Measurements from ENCODE around the gene BCAS3.
"Not testable (repeated sequence)": the region's sequence is repeated elsewhere in the genome, so short reads cannot be mapped to it uniquely, and the experiment has no call there.

The BCAS3 gene

DNA sequence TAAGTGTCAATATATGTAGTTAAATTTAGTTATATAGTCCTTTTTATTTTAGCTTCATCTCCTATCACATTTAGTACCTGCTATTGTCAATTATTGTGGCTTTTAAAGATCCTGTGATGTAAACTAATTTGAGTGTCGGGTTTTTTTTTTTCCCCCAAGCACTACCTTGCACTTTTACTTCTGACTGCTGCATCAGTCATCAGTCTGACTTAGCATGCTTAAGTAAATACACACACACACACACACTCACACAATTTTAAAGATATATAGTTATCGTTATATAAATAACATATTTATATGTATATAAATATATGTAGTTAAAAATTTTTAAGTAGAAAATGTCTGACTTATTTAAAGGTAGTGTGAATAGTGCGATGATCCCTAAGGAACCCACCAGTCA is 127.2 kb downstream of the BCAS3 start:
- Histone ChIP-seq H4K8ac (ENCODE audit: low read length) (no peak overlapping the region), H2BK5ac (ENCODE audit: low read depth, low read length, poor library complexity, severe bottlenecking) (no peak overlapping the region), H3K79me1 (replicated peaks; ENCODE audit: low read length, poor library complexity, severe bottlenecking) (no peaks in the 10 kb centered on the region), H3K18ac (ENCODE audit: low read depth in 1 of 2, low read length in 2 of 2) (no peak overlapping the region), H3K27me3 (ENCODE audit: control insufficient read depth in 1 of 2, insufficient read depth in 1 of 2, low read length in 2 of 2) (no peaks in the 10 kb centered on the region), H3K4me1 (ENCODE audit: control insufficient read depth, insufficient read depth, low read depth, low read length) (no peaks in the 10 kb centered on the region), H2AFZ (ENCODE audit: low read depth, low read length) (no peak overlapping the region), H3K9me3 (ENCODE audit: control insufficient read depth, low read length) (no peaks in the 10 kb centered on the region), H3K14ac (ENCODE audit: low read length in 2 of 2) (no peak overlapping the region), H4K91ac (ENCODE audit: low read length) (no peak overlapping the region), H3K9ac (ENCODE audit: low read length) (no peak overlapping the region), H3K4me3 (ENCODE audit: insufficient read depth in 1 of 2, low read depth in 1 of 2, low read length in 2 of 2) (no peak overlapping the region), H2BK15ac (ENCODE audit: low read depth, poor library complexity, severe bottlenecking) (no peak overlapping the region), H3K23ac (ENCODE audit: low read length in 2 of 2) (no peak overlapping the region), H2BK120ac (ENCODE audit: low read depth, low read length) (no peak overlapping the region), H3K4me2 (ENCODE audit: low read length, poor library complexity, severe bottlenecking) (no peak overlapping the region), H3K36me3 (ENCODE audit: control insufficient read depth in 1 of 2, insufficient read depth in 2 of 2, low read depth in 1 of 2, low read length in 2 of 2) (no peaks in the 10 kb centered on the region), H2AK5ac (ENCODE audit: low read length, severe bottlenecking) (no peak overlapping the region), H2BK12ac (ENCODE audit: low read length in 2 of 2) (no peak overlapping the region), H3K27ac (ENCODE audit: low read length, poor library complexity, severe bottlenecking) (no peak overlapping the region), H3K4ac (ENCODE audit: low read depth in 1 of 2, low read length in 2 of 2) (no peak overlapping the region)
- WGBS = 100% methylated on average over 1 of the region's 3 CpGs
- DNase-seq = no peak

DNA sequence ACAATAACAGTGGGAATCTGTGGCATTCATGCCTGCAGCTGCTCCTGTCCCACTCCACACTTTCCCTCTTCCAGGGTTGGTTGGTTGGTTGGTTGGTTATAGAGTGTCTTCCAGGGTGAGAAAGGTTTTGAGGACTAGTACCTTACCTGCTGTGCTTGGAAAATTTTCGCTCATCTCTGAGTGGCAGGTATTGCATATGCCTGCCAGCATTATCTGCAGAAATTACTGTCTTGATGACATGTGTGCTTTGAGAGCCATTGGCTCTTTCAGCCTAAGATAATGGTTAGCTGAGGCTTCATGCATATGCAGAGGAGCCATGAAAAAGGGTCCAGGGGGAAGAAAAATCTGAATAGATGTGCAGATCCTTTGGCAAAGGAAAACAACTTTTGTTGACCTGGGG is 131.8 kb downstream of the BCAS3 start:
- Histone ChIP-seq H3K79me1 (replicated peaks; ENCODE audit: low read length, poor library complexity, severe bottlenecking) (peaks cover 2% of the 10 kb centered on the region), H3K18ac (ENCODE audit: low read depth in 1 of 2, low read length in 2 of 2) (no peak overlapping the region), H3K14ac (ENCODE audit: low read length in 2 of 2) (no peak overlapping the region), H2AK5ac (ENCODE audit: low read length, severe bottlenecking) (no peak overlapping the region), H4K91ac (ENCODE audit: low read length) (no peak overlapping the region), H3K4ac (ENCODE audit: low read depth in 1 of 2, low read length in 2 of 2) (no peak overlapping the region), H3K27ac (ENCODE audit: low read length, poor library complexity, severe bottlenecking) (no peak overlapping the region), H3K4me1 (ENCODE audit: control insufficient read depth, insufficient read depth, low read depth, low read length) (no peaks in the 10 kb centered on the region), H4K8ac (ENCODE audit: low read length) (no peak overlapping the region), H3K4me3 (ENCODE audit: insufficient read depth in 1 of 2, low read depth in 1 of 2, low read length in 2 of 2) (no peak overlapping the region), H3K4me2 (ENCODE audit: low read length, poor library complexity, severe bottlenecking) (no peak overlapping the region), H2BK120ac (ENCODE audit: low read depth, low read length) (no peak overlapping the region), H2BK12ac (ENCODE audit: low read length in 2 of 2) (no peak overlapping the region), H2BK15ac (ENCODE audit: low read depth, poor library complexity, severe bottlenecking) (no peak overlapping the region), H3K9ac (ENCODE audit: low read length) (no peak overlapping the region), H3K9me3 (ENCODE audit: control insufficient read depth, low read length) (peaks cover 4% of the 10 kb centered on the region), H2BK5ac (ENCODE audit: low read depth, low read length, poor library complexity, severe bottlenecking) (no peak overlapping the region), H2AFZ (ENCODE audit: low read depth, low read length) (no peak overlapping the region), H3K27me3 (ENCODE audit: control insufficient read depth in 1 of 2, insufficient read depth in 1 of 2, low read length in 2 of 2) (no peaks in the 10 kb centered on the region), H3K23ac (ENCODE audit: low read length in 2 of 2) (no peak overlapping the region), H3K36me3 (ENCODE audit: control insufficient read depth in 1 of 2, insufficient read depth in 2 of 2, low read depth in 1 of 2, low read length in 2 of 2) (peaks cover 0 to 10% of the 10 kb centered on the region in 2 experiments)
- 100% methylated on average over 1 of the region's 1 CpG for WGBS
- no peak for DNase-seq

DNA sequence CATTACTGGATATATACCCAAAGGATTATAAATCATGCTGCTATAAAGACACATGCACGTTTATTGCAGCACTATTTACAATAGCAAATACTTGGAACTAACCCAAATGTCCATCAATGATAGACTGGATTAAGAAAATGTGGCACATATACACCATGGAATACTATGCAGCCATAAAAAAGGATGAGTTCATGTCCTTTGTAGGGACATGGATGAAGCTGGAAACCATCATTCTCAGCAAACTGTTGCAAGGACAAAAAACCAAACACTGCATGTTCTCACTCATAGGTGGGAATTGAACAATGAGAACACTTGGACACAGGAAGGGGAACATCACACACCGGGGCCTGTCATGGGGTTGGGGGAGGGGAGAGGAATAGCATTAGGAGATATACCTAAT is 137.3 kb downstream of the BCAS3 start:
- not testable (repeated sequence) for H2BK5ac ChIP-seq (ENCODE audit: low read depth, low read length, poor library complexity, severe bottlenecking); H3K79me1 ChIP-seq (replicated peaks; ENCODE audit: low read length, poor library complexity, severe bottlenecking); H3K27ac ChIP-seq (ENCODE audit: low read length, poor library complexity, severe bottlenecking); DNase-seq; H3K9me3 ChIP-seq (ENCODE audit: control insufficient read depth, low read length); H3K4me3 ChIP-seq (ENCODE audit: insufficient read depth in 1 of 2, low read depth in 1 of 2, low read length in 2 of 2); H3K18ac ChIP-seq (ENCODE audit: low read depth in 1 of 2, low read length in 2 of 2); H2BK12ac ChIP-seq (ENCODE audit: low read length in 2 of 2); H2AFZ ChIP-seq (ENCODE audit: low read depth, low read length); H4K8ac ChIP-seq (ENCODE audit: low read length); H3K9ac ChIP-seq (ENCODE audit: low read length); H3K4me2 ChIP-seq (ENCODE audit: low read length, poor library complexity, severe bottlenecking); H2BK120ac ChIP-seq (ENCODE audit: low read depth, low read length); H2BK15ac ChIP-seq (ENCODE audit: low read depth, poor library complexity, severe bottlenecking); H4K91ac ChIP-seq (ENCODE audit: low read length); H3K4ac ChIP-seq (ENCODE audit: low read depth in 1 of 2, low read length in 2 of 2); H3K23ac ChIP-seq (ENCODE audit: low read length in 2 of 2); H3K14ac ChIP-seq (ENCODE audit: low read length in 2 of 2); H2AK5ac ChIP-seq (ENCODE audit: low read length, severe bottlenecking); H3K27me3 ChIP-seq (ENCODE audit: control insufficient read depth in 1 of 2, insufficient read depth in 1 of 2, low read length in 2 of 2); H3K4me1 ChIP-seq (ENCODE audit: control insufficient read depth, insufficient read depth, low read depth, low read length)
- WGBS = 100% methylated on average over 2 of the region's 2 CpGs
- peaks cover 0 to 10% of the 10 kb centered on the region in 2 experiments for H3K36me3 ChIP-seq (ENCODE audit: control insufficient read depth in 1 of 2, insufficient read depth in 2 of 2, low read depth in 1 of 2, low read length in 2 of 2)

DNA sequence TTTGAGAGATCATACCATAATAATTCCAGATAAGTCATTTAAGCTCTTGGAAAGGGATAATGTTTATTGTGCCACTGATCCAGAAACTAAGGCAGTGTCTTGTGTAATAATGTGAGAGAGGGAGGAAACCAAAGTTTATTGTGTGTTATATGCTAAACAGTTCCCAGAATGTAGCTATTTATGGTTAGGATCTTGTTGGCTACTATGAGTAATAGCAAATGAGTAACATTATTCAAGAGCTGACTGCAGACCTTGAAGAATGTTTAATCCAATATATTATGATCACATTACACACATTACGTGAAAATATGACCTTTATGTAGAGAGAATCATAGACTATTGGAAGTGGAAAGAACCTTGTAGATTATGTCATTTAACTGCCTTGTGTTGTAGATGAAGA is 139.5 kb downstream of the BCAS3 start:
- WGBS = 60% methylated on average over 1 of the region's 1 CpG
- no peak overlapping the region for H3K27ac ChIP-seq (ENCODE audit: low read length, poor library complexity, severe bottlenecking)
- DNase-seq = peak; percentile 91
- no peaks in the 10 kb centered on the region for H3K36me3 ChIP-seq (ENCODE audit: control insufficient read depth in 1 of 2, insufficient read depth in 2 of 2, low read depth in 1 of 2, low read length in 2 of 2)
- no peak overlapping the region for H2BK12ac ChIP-seq (ENCODE audit: low read length in 2 of 2)
- H2AFZ ChIP-seq (ENCODE audit: low read depth, low read length) = no peak overlapping the region
- H2AK5ac ChIP-seq (ENCODE audit: low read length, severe bottlenecking) = no peak overlapping the region
- H3K4ac ChIP-seq (ENCODE audit: low read depth in 1 of 2, low read length in 2 of 2) = no peak overlapping the region
- H2BK120ac ChIP-seq (ENCODE audit: low read depth, low read length) = no peak overlapping the region
- no peak overlapping the region for H3K23ac ChIP-seq (ENCODE audit: low read length in 2 of 2)
- H3K4me1 ChIP-seq (ENCODE audit: control insufficient read depth, insufficient read depth, low read depth, low read length) = no peaks in the 10 kb centered on the region
- H3K18ac ChIP-seq (ENCODE audit: low read depth in 1 of 2, low read length in 2 of 2) = no peak overlapping the region
- H3K14ac ChIP-seq (ENCODE audit: low read length in 2 of 2) = no peak overlapping the region
- peaks cover 3% of the 10 kb centered on the region for H3K79me1 ChIP-seq (replicated peaks; ENCODE audit: low read length, poor library complexity, severe bottlenecking)
- H3K27me3 ChIP-seq (ENCODE audit: control insufficient read depth in 1 of 2, insufficient read depth in 1 of 2, low read length in 2 of 2) = no peaks in the 10 kb centered on the region
- no peak overlapping the region for H4K91ac ChIP-seq (ENCODE audit: low read length)
- H2BK5ac ChIP-seq (ENCODE audit: low read depth, low read length, poor library complexity, severe bottlenecking) = no peak overlapping the region
- peak overlapping the region in 1 of 2 experiments; percentile 11 for H3K4me3 ChIP-seq (ENCODE audit: insufficient read depth in 1 of 2, low read depth in 1 of 2, low read length in 2 of 2)
- H3K9ac ChIP-seq (ENCODE audit: low read length) = peak overlapping the region; percentile 65
- no peak overlapping the region for H4K8ac ChIP-seq (ENCODE audit: low read length)
- peaks cover 4% of the 10 kb centered on the region for H3K9me3 ChIP-seq (ENCODE audit: control insufficient read depth, low read length)
- no peak overlapping the region for H3K4me2 ChIP-seq (ENCODE audit: low read length, poor library complexity, severe bottlenecking)
- H2BK15ac ChIP-seq (ENCODE audit: low read depth, poor library complexity, severe bottlenecking) = no peak overlapping the region

Measured in mesenchymal stem cell (in vitro differentiated cells and primary cell).